Esophagus (tissue), 2 donors: ENCODE measurements around the gene NEUROD1. TPM values are rescaled to one million over a fixed set of nuclear protein-coding genes. Genes with fewer than 3 reads are reported as not detected.

ENCODE experiments used
- H3K27ac ChIP-seq, 2 donors: one replicate each; pipeline ENCODE4 v1.5.1; 2013; ENCODE audit warnings: low read depth in 2 of 2, mild to moderate bottlenecking in 2 of 2, inconsistent platforms in 1 of 2, low read length in 1 of 2, moderate library complexity in 1 of 2
- H3K27me3 ChIP-seq, 2 donors: one replicate each; pipeline ENCODE4 v1.6.1; 2013; ENCODE audit warnings: low read length in 2 of 2, control low read depth in 1 of 2, mild to moderate bottlenecking in 1 of 2; ENCODE audit not compliant: insufficient read depth in 2 of 2, control insufficient read depth in 1 of 2
- H3K36me3 ChIP-seq, 2 donors: one replicate each; pipeline ENCODE4 v1.6.1; 2013; ENCODE audit warnings: low read length in 1 of 2; ENCODE audit not compliant: control insufficient read depth in 2 of 2, insufficient read depth in 2 of 2
- H3K4me1 ChIP-seq, 2 donors: one replicate each; pipeline ENCODE4 v1.6.1; 2013; ENCODE audit warnings: low read length in 1 of 2; ENCODE audit not compliant: control insufficient read depth in 2 of 2, insufficient read depth in 2 of 2
- H3K4me3 ChIP-seq, 2 donors: one replicate each; pipeline ENCODE4 v1.5.1; 2013; ENCODE audit warnings: low read length in 2 of 2, mild to moderate bottlenecking in 2 of 2, low read depth in 1 of 2, moderate library complexity in 1 of 2
- H3K9me3 ChIP-seq, 2 donors: one replicate each; pipeline ENCODE4 v1.6.1; 2013; ENCODE audit warnings: mild to moderate bottlenecking in 2 of 2, low read depth in 1 of 2, low read length in 1 of 2, moderate library complexity in 1 of 2; ENCODE audit not compliant: control insufficient read depth in 2 of 2, insufficient read depth in 1 of 2
- WGBS, 2 donors: extraction: QIAGEN DNeasy Blood & Tissue Kit; methylation state at CpG; one replicate each; pipeline ENCODE4 v1.1.7; 2013; 5-methylcytosine and 5-hydroxymethylcytosine counted together
- polyA plus RNA-seq, 2 donors: library from polyadenylated mRNA; stranded (reverse); fragments of 200-250 nt; gene quantifications; one replicate each; pipeline ENCODE4 v1.2.3, GENCODE V29; 2013
- donor health status: healthy with polysubstance abuse.
- donor health status: Bipolar disorder and iron deficiency.

The NEUROD1 gene
- polyA plus RNA-seq, 2 donors: not detected

DNA sequence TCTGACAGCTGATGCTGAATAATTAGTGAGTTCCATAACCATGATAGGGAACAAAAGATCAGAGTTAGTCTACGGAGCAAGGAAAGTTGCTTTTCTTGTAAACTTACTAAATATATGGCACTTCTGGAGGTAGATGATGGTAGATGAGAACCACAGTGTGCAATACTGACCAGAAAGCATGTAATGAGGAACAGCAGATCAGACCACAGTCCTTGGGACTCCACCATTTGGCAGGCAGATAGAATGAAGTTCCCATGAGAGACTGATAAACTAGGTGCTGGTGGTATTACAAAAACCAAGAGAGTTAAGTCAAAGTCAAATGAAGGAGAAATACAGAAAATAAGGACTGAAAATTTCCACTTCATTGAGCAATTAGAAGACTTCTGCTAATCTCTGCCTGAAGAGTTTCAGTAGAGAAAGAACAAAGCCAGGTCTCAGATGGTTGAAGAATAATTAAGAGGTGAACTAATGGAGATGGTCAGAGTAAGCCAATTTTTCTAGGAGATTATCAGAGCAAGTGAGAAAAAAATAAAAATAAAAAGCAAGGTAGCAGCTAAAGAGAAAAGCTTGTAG is 33.8 kb downstream of the NEUROD1 start:
- H3K36me3 ChIP-seq: no peaks in the 10 kb centered on the region
- WGBS, 2 donors: 74 to 90% methylated on average over 1 of the region's 1 CpG
- no peaks in the 10 kb centered on the region for H3K9me3 ChIP-seq
- no peak overlapping the region for H3K4me3 ChIP-seq
- no peaks in the 10 kb centered on the region for H3K4me1 ChIP-seq
- H3K27ac ChIP-seq: no peak overlapping the region
- H3K27me3 ChIP-seq: peaks cover 0 to 2% of the 10 kb centered on the region in 2 donors

DNA sequence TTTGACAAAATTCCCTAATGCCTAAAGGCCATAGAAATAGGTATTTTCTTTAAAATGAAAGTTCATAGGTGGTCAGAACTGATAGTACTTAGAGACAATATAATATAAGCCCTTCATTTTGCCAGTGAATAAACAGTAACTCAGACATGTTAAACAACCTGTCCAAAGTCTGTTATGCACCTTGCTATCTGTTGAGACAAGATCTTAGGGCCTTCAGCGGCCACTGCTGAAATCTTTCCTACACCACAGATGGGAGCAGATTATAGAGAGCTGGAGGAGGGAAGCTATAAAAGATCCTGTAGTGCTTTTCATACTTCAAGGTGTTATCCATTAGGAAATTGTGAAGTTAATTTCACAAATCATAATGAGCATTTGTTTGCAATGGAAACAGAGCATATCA is 37.2 kb downstream of the NEUROD1 start:
- Histone ChIP-seq H3K9me3 (no peaks in the 10 kb centered on the region), H3K27me3 (peaks cover 2 to 4% of the 10 kb centered on the region in 2 donors), H3K36me3 (no peaks in the 10 kb centered on the region), H3K4me3 (no peak overlapping the region), H3K27ac (no peak overlapping the region), H3K4me1 (no peaks in the 10 kb centered on the region)
- 72 to 79% methylated on average over 1 of the region's 1 CpG for WGBS, 2 donors

DNA sequence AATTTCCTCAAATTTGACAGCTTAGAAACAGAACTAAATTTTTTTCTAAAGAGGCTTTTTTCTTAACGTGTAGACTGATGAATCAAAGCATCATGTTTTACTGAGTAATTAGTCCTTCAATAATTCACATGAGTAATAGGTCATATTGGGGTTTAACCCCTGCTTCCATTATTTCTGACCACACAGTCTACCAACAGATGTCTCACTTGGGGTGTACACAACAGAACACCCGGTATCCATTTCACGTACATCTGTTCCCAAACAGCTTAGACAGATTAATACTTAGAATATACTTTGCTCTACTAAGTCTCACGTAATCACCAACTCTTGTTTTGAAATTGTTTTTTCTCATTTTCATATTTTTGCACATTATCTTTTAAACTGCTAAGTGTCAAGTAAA is 38.2 kb downstream of the NEUROD1 start:
- Histone ChIP-seq H3K4me1 (no peaks in the 10 kb centered on the region), H3K27me3 (peaks cover 2 to 4% of the 10 kb centered on the region in 2 donors), H3K9me3 (no peaks in the 10 kb centered on the region), H3K4me3 (no peak overlapping the region), H3K27ac (no peak overlapping the region), H3K36me3 (no peaks in the 10 kb centered on the region)
- WGBS, 2 donors: 58 to 69% methylated on average over 4 of the region's 4 CpGs

DNA sequence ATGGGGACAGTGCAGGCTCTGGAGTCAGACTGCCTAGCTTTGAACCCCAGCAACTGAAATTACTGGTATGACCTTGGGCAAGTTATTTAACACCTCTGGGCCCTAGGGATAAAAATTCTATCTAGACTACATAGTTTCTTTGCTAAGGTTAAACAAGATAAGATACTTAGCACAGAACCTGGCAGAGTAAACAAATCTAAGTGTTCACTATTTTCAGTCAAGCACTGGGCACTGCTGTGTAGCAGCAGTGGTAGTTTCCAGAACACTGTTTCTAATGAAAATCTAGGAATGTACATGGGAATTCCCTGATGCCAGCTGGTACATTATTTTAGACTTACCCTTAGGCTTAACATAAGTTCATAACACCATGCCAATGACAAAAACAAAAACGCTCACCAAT is 40.6 kb downstream of the NEUROD1 start:
- WGBS, 2 donors: 17 to 21% methylated on average over 1 of the region's 1 CpG
- no peaks in the 10 kb centered on the region for H3K4me1 ChIP-seq

DNA sequence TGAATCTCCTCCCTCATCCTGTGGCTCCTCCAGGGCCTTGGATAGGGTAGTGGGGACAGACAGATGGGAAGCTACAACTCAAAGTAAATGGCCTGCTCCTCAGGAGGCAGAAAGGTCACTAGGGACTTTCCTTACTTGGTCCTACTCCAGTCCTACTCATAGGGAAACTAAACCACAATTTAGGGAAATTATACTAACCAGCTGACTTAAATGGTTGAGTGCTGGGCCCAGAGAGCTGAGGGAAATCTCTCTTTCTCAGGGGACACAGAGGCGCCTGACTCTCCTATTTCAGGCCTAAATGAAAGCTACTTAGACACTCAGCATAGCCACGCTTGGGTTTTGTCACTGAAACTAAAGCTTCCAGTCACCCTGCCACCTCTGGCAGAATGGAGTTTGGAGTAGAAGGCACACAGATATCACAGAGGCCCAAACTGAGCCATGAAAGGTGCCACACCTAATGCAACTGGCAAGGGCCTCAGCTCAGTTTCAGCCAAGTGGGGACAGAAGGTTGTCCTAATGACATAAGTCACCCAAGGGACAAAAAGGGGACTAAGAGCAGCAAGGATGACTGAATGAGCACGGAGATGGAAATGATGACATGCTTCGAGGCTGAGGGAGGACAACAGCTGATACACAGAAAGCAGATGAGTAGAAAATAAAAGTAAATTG is 47.5 kb downstream of the NEUROD1 start:
- no peaks in the 10 kb centered on the region for H3K9me3 ChIP-seq
- no peak overlapping the region for H3K4me3 ChIP-seq
- H3K36me3 ChIP-seq: no peaks in the 10 kb centered on the region
- no peaks in the 10 kb centered on the region for H3K27me3 ChIP-seq
- 91% methylated on average over 4 of the region's 4 CpGs for WGBS, 2 donors
- no peak overlapping the region for H3K27ac ChIP-seq
- no peaks in the 10 kb centered on the region for H3K4me1 ChIP-seq

More for the DNA sequence above, 40.6 kb downstream of the NEUROD1 start:
- no peaks in the 10 kb centered on the region for H3K9me3 ChIP-seq
- H3K27ac ChIP-seq: no peak overlapping the region
- H3K27me3 ChIP-seq: peaks cover 2 to 4% of the 10 kb centered on the region in 2 donors
- no peaks in the 10 kb centered on the region for H3K36me3 ChIP-seq
- no peak overlapping the region for H3K4me3 ChIP-seq

DNA sequence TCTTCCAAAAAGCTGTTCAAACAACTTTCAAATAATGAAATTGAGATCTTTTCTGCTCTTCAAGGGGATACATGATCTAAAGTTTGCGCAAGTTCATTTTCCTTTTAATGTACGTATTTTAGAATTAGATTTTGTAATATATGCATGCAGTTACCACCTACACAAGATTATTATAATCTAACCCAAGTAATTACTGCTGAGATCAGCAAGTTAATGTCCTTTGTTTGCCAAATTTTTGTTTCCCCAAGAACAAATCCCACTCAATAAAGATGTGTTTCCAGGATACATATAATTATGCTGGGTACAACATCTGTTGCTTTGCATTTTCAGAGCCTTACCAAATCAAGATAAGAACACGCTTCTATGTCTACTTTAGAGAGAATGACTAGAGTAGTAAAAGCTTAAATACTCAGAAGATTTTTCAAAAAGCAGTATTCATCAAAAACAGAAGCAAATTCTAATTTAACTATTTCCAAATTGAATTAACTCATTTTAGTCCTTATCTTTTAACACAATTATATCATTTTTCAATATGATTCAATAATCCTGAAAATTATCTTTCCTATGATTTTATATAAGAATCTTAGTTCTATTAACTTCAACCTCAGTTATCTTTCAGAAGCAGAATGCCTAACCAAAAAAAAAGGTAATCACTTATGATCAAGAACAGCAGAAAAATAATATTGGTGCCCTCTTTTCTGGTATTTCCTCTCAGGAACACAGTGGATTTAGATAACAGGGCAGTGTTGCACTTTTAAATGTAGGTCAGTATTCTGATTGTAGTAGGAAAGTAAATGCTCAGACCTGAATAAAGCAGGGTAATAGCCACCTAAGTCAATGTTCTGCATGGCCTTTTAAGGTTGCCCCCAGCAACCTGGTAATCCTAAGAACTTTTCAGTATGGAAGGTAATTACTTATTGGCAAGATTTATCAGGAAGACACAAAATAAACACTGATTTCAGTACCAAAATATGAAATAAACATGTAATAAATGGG is 51.4 kb downstream of the NEUROD1 start:
- H3K4me1 ChIP-seq: no peaks in the 10 kb centered on the region
- H3K27me3 ChIP-seq: no peaks in the 10 kb centered on the region
- H3K27ac ChIP-seq: no peak overlapping the region
- H3K4me3 ChIP-seq: no peak overlapping the region
- 76 to 77% methylated on average over 3 of the region's 3 CpGs for WGBS, 2 donors
- H3K36me3 ChIP-seq: no peaks in the 10 kb centered on the region
- H3K9me3 ChIP-seq: no peaks in the 10 kb centered on the region

DNA sequence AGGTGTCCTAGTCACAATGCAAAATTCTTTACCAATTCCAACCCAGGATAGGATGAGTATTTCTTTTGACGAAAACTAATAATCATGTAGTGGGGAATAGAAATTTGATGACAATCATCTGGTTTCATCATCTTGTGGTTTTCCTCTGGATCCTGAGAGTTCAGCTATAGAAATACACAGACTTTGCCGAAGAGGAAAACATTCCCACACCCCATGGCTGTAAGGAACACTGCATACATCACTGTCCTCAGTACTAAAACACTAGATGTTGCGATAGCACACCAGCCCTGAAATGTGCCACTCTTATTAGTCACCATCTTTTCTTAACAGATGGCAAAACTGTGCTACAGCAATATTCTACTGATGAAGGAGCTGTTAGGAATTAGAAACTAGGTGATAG is 52.8 kb downstream of the NEUROD1 start:
- H3K4me1 ChIP-seq: no peaks in the 10 kb centered on the region
- H3K36me3 ChIP-seq: no peaks in the 10 kb centered on the region
- WGBS, 2 donors: 81 to 83% methylated on average over 3 of the region's 3 CpGs
- H3K27me3 ChIP-seq: no peaks in the 10 kb centered on the region
- no peaks in the 10 kb centered on the region for H3K9me3 ChIP-seq
- H3K4me3 ChIP-seq: no peak overlapping the region
- no peak overlapping the region for H3K27ac ChIP-seq

DNA sequence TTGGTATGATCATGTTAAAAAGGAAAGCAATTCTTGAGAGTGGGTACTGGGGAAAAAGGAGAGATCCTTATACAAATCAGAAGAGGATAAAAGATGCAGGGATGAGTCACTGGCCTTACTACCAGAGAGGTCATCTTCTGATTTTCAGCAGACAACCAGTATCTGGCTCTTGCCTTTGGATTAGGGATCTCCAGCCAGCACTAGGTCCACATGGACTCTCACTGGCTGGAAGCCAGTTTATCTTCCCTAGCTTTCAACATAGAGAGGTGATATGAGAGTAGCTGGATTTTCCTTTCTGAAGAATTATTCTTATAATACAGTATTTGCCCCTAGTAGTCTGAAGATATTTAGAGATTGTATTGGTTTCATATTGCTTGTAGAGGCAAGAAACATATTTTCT is 53.6 kb downstream of the NEUROD1 start:
- no peaks in the 10 kb centered on the region for H3K4me1 ChIP-seq
- H3K9me3 ChIP-seq: no peaks in the 10 kb centered on the region
- H3K4me3 ChIP-seq: no peak overlapping the region
- H3K27ac ChIP-seq: no peak overlapping the region
- H3K27me3 ChIP-seq: no peaks in the 10 kb centered on the region
- no peaks in the 10 kb centered on the region for H3K36me3 ChIP-seq
